ENCODE data around the gene TMEM220.
"Not testable (repeated sequence)": the region's sequence is repeated elsewhere in the genome, so short reads cannot be mapped to it uniquely, and the experiment has no call there.

The TMEM220 gene

DNA sequence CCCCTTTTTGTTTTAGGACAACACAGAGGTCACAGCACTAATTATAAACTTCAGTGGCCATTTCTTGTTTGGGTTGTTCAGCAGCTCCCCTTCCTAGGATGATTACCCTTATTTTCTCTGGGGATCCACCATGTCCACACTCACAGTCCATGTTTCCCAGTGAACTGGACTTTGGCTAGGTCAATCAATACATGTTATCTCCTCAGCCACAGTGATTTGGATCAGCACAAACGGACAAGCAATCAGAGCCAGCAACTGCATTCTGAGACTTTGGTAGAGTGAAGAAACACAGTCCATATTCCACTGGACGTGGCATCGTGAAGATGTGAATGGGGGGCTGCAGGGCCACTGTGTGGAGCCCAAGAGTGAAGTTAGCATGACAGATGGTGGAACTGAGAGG lies 4.6 kb downstream of the TMEM220 start:
- DNase-seq = no peak

DNA sequence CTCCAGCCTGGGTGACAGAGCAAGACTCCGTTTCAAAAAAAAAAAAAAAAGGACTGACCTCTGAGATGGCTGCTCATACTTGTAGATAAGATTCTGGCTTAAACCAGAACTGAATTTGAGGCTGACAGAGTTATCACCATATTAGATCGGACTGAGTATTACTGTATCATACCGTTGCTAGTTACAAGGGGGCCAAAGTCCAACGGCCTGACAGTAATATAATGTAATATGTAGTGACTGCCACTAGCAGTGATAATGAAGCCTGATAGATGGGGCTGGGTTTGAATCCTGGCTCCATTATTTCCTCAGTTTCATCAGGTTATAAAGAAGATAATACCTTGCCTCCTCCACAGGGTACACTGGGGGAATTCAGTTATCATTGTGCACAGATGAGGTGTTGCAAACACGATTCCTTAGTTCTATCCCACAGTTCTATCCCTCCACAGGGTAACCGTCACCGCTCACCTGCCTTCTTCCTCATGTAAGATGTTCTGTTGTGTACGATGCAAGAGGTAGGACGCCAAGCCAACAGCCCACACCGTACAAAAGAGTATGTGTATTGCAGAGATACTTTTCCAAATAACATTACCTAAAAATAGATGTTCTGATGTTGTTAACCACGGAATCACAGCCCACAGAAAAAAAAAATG lies 5.2 kb downstream of the TMEM220 start:
- no peak for DNase-seq

DNA sequence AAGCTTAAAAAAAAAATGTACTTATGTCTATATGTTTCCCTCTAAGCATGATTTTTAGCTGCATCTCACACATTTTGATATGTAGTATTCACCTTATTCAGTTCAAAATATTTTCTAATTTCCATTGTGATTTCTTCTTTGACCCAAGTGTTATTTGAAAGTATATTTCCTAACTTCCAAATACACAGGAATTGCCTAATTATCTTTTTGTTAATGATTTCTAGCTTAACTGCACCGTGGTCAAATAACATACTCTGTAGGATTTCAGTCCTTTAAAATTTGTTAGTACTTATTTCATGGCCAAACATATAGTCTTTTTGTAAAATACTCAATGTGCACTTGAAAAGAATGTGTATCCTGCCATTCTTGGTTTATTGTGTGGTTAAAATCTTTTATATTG lies 11.3 kb downstream of the TMEM220 start:
- no peak for DNase-seq

DNA sequence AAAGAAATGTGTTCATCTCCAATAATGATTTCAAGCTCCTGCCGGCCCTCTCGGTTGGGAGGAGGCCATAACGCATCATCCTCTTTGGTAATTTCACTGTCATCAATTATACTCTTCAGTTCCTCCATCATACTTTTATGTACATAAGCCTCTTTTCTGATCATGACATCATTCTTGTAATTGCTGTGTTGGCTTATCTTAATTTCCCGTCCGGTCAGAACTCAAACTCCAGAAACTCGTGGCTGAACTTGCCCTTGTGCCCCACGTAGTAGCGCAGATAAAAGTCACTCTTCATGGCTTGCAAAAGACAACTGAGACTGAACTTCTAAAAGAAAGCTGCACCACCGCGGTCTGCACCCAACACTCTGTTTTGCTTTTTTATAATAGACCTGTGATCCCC lies 13.6 kb downstream of the TMEM220 start:
- DNase-seq = no peak

DNA sequence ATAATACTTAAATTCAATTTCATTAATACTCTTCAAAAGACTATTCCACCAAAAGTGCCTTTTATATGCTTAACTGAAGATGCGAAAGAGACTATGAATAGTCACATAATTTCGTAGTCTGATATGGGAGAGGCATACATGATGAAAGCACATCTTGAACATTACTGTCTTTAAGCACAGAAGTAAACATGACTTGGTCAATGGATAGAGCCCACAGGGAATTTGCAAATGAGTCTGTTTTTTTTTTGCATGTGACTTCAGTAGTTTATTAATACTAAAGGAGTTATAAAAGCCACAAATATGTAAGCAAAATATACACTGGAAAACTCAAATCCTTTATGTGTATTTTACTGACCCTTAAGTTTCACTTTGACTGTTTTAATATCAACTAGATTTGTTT lies 16.5 kb downstream of the TMEM220 start:
- no peak for DNase-seq

DNA sequence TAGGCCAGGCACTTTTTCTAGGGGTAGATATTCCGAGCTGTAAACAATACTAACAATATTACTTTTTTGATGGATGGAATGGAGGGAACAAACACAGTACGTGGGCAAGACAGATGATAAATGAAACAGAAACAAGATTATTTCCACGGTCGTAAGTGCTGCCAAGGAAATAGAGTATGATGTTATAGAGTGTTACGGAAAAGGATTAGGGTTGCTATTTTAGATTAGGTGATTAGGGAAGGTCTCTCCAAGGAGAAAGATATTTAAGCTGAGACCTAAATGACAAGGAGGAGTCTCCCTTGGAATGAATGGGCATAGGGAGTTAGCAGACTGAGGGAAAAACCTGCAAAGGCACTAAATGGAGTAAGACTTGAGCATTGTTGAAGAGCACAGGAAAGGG lies 24.1 kb downstream of the TMEM220 start:
- DNase-seq = no peak

DNA sequence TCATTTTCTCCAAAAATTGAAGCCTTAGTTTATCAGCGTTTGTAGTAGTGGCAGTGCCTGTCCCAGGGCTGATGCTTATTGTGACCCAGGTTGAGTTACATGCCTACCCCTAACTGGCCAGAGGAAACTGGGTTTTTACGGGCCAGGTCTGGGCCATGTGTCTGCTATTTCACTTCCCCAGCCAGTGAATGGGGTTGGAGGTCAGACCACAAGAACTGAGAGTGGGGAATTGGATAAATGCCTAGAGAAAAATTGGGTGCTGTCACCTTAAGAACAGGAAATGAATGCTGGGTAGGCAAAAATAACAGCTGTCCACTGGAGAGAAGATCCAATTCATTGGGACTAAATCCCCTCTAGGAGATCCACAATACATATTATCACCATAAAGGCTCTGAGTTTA lies 27.2 kb downstream of the TMEM220 start:
- DNase-seq = peak; percentile 23

DNA sequence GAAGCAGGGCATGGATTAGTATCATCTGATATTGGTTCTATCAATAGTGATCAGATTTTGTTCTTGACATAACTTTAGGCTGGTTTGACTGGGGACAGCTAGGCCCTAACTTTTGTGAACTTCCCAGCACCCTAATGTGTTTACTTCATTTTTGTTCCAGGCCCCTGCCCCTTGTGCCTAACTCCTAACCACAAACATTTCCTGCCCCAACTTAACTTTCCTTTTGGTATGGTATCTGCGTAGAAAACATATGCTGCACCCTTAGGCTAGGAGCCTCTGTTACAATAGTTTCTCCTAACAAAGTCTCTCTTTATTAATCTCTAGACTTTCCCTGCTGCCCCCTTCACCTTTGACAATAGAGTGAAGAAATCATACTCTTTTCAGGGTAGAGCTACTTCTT lies 30.0 kb downstream of the TMEM220 start:
- DNase-seq = no peak

DNA sequence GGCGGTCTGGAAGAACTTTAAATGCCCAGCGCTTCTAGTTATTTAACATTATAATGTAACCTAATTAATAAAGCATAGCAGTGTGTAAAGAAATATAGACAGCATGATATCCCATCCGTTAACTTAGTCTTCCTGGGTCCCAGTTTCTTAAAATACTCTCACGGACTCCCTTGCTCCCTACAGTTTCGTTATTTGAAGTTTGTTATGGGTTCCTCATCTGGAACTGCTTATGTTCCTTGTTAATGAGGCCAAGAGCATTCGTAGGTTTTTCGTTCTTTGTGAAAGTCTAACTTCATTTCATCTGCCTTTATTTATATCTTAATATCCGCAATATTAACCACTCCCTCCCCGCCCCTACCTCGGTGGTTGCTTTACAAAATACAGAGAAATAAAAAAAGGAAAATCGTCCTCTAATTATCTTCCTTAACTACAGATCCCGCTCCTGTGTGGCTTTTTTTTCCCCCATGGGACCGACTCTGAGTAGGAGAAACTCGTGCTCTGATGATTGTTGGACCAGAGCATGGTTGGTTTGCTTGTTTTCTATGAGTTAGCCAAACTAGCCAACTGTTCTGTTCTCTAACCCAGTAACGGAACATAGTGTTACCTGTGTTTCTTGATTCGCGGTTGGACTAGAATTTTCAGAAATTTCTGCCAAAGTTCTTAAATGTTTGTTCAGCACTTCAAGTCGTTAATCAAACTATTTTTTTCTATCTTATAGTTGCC lies 31.6 kb downstream of the TMEM220 start:
- no peak for DNase-seq

DNA sequence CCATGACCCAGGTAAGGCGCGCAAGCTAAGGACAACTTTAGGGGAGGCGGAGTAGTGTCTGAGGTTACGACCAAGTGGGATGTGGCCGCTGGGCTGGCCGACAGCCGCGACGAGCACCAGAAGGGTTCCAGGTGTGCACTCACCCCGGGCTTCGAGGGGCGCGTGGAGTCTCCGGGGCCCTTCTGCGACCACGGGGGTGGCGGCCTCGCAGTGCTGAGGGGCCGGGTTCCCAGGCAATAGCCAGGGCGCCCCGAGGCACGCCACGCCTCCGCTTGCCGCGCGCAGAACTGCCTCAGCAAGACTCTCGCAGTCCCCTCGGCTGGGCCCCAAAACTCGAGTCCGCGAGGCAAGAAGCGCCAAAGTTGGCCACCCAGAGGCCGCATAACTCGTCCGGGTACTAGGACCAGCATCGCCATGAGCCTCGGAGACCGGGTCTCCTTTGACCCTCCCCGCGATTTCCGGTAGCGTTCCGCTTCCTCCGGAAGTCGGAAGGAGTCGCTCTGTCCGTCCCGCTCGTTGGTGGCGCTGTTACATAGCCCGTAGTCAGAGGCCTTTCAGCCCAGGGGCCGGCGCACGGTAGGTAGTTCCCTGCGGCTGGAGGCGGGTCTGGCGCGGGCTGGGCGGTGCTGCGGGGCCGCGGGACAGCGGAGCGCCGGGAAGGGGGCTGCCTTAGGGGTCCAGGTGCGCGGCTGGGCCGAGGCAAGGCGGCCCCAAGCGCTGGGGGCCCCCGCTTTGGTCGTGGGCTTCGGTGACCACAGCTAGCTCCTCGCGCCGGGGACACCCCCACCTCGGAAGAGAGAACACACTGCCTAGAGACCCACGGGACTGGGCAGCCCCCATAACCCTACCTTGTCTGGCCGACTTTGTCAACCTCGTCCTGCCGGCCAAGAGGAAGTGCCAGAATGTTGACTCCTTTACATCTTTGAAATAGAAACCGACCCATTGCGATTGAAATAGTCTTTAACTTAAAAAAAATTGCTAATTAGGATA lies 32.4 kb downstream of the TMEM220 start, which contains the start of the genes ADPRM and SCO1:
ADPRM (plus strand) TSS at position 503 of the 990 bp plus-strand sequence. CDS start 7,333 bp downstream, outside the sequence.
SCO1 (minus strand) TSS at position 442 of the 990 bp plus-strand sequence; CDS start at position 416, 26 bp downstream.
- DNase-seq = peak; percentile 94

DNA sequence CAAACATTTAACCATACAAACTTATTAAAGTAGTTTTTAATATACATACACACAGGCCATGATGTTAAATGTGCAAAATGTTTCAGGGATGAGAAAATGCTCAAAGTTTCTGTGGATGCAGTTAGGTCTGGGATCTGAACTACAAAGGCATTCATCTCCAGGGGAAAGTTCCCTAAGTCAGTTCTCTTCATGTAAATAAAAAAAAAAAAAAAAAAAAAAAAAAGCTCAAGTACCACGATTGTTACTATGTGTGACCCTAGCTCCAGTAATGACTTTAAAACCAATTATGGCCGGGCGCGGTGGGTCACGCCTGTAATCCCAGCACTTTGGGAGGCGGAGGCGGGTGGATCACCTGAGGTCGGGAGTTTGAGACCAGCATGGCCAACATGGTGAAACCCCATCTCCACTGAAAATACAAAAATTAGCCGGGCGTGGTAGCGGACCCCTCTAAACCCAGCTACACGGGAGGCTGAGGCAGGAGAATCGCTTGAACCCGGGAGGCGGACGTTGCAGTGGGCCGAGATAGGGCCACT lies 33.9 kb downstream of the TMEM220 start:
- not testable (repeated sequence) for DNase-seq

DNA sequence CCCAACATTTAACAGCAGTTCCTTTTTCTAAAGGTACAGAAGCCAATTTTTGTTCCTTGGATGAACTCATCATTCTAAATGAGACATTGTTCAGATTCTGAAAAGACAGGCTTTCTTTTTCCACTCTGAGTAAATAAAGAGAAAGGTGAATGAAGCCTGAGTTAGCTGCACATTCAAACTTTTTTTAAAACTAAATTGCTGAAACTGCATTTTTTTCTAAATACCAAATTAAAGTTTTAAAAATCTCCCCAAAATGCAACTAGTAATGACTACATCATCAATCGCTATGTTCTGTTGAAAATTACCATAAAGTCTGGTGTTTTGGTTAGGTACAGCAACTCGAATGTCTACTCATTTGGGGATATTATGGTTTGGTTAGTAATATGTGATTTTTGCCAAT lies 42.3 kb downstream of the TMEM220 start:
- DNase-seq = no peak

DNA sequence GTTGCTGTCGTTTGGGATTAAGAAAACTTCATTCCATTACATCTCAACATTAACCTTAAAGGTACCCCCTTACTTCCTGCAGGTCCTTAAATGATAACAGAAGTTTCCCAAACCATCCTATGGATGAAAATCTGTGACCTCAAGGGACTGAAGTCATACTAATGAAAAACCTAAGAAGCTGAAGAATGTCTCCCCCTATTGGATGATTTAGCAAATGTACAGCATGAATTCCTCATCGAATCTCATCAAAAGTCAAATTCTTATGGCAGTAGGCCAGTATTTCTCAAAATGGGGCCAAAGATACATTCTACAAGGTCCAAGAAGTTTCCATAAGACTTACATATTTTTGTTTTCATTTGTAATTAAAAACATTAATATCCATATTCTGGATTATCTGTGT lies 46.0 kb downstream of the TMEM220 start:
- peak; percentile 53 for DNase-seq

DNA sequence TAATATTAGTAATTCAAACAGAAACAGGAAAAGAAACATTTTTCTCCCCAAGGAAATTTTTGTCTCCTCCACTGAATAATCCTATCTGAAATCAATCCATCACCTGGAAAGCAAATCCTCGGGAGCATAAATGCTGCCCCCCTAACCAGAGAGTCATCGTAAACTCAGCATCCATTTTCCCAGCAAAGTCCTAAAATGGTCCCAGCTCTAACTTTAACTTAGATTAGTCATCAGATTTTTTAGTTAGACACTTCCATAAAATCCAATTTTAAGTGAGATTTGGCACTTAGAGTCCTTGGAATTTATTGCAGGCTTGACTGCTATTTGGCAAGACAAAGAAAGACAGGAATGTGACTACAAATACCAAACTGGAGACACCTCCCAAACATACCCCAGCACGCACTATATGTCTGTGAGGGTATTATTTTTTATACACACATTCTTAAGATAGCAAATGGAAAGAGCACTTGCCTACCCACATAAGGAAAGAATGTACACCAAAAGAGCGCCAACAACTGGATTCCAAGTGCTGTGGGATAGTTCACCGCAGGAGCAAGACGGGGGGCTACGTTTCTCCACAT lies 47.9 kb downstream of the TMEM220 start:
- peak; percentile 93 for DNase-seq

DNA sequence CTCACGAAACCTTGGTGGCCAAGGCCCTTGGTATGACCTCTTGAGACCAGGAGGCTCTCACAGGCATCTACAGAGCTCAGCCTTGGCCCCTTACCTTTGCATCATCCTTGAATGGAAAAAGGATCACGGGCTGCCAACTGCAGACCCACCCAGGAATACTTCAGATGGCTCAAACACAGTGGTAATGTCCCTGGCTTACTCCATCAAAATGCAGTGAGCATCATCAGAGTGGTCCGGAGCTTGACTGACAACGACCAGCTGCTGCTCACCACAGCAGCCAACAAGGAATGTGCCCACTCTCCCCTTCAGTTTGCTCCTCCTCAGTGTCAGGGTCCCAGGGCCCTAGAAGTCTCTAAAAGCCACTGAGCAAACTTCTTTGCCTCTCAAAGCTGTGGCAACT lies 55.1 kb downstream of the TMEM220 start:
- DNase-seq = no peak

DNA sequence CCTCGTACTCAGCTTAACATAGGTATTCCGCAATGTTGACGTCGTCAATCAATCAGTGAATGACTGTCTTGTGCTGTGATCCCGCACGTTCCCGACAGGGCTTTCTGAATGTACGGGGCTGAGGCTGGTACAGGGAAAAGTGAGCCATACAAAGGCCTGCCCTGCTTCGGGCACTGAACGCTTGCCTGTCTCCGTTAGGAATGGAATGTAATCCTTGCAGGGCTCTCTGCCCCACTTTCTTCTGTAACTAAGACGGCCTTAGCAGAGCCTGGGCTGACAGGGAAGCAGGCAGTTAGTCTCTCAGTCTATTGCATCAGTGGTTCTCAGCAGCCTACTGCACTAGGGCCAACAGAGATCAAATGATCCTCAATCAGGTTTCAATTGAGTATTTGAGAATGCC lies 56.5 kb downstream of the TMEM220 start:
- no peak for DNase-seq

DNA sequence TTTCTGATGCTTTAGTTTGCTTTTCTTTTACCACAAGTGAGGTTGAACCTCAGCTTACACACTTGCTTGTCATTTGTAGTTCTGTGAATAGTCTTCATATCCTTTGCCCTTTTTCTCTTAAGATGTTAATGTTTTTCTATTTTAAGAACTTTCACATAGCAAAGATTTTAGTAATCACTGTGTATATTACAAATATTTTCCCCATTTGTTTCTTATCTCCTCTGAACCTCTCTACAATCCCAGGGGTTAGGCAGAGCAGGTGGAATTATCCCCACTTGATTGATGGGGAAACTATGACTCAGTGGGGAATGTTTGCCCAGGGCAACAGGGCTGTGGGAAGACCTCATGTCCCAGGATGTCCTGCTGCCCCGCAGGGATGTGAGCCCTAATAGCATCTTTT lies 61.0 kb downstream of the TMEM220 start:
- DNase-seq = peak; percentile 57

DNA sequence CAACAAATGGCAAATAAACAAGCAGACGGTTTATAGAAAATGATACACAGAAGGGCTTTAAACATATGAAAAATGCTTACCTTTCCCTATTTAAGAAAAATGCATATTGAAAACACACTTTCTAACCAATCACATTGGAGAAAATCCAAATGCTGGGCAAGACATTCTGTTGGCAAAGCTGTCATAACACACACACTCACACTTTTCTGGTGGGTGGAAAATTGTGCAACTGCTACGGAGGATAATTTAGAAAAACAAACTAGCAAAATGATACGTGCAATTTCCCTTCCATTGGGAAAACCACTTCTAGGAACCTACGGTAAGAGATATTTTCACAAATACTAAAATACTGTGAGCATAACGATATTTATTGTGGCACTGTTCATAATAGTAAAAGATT lies 62.9 kb downstream of the TMEM220 start:
- no peak for DNase-seq

DNA sequence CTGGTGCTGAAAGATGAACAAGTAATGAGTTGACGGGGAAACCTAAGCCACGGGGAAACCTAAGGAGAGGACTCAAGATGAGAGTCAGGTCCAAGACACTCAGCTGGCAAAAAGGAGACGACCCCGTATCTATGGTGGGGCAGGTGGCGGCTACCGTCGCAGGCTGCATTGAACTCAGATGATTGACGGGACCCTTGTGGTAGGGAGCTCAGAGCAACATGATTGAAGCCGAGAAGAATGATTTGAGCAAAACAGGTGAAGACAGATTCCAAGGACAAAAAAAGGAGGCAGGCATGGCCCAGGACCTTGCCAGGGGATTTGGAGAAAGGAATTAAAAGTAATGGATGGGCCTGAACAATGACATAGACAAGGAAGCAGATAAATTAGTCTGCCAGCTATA lies 65.3 kb downstream of the TMEM220 start:
- no peak for DNase-seq

Measured in fibroblast of upper back skin (primary cell).